HepG2 (cell line): ENCODE results near the gene LRRC45. TPM values are rescaled to one million over a fixed set of nuclear protein-coding genes. Genes with fewer than 3 reads are reported as not detected.

Source experiments
- AGO1 ChIP-seq: fragments of 200-400 bp; formaldehyde crosslinking; IDR thresholded peaks from 2 replicates; pipeline ENCODE4 v1.6.1; 2017; ENCODE audit warnings: mild to moderate bottlenecking, low read depth, low read length, moderate library complexity; ENCODE audit not compliant: poor library complexity, severe bottlenecking
- ARHGAP35 ChIP-seq: sonication (generic); formaldehyde crosslinking; IDR thresholded peaks from 2 replicates; pipeline ENCODE4 v1.9.0; 2022; ENCODE audit warnings: mild to moderate bottlenecking, inconsistent platforms, moderate library complexity, missing genetic modification reagents, borderline replicate concordance
- ATF3 ChIP-seq: sonication (generic); formaldehyde crosslinking; IDR thresholded peaks from 2 replicates; pipeline ENCODE4 v1.4.0; 2020; ENCODE audit warnings: missing genetic modification reagents
- ATRX ChIP-seq: sonication (generic); formaldehyde crosslinking; IDR thresholded peaks from 2 replicates; pipeline ENCODE4 v1.4.0; 2020; ENCODE audit warnings: missing genetic modification reagents, borderline replicate concordance
- ELF1 ChIP-seq: sonication (generic); formaldehyde crosslinking; IDR thresholded peaks from 2 replicates; pipeline ENCODE4 v1.4.0; 2020; ENCODE audit warnings: missing genetic modification reagents
- EP300 ChIP-seq, 3 experiments: sonication (generic) in 1 of 3; formaldehyde crosslinking in 1 of 3; IDR thresholded peaks; 2 replicates each; pipeline versions ENCODE4 v1.5.1 to v1.6.1; 2011 to 2020; ENCODE audit warnings: low read depth in 2 of 3, low read length in 2 of 3, borderline replicate concordance in 1 of 3, improper control_type of control experiment in 1 of 3, mild to moderate bottlenecking in 1 of 3, missing genetic modification reagents in 1 of 3, moderate library complexity in 1 of 3
- HNF4G ChIP-seq, 2 experiments: sonication (generic) in 1 of 2; formaldehyde crosslinking in 1 of 2; IDR thresholded peaks; 2 replicates each; pipeline versions ENCODE4 v1.4.0 to v1.6.1; 2011 to 2020; ENCODE audit warnings: borderline replicate concordance in 2 of 2, low read depth in 2 of 2, mild to moderate bottlenecking in 2 of 2, low read length in 1 of 2, missing genetic modification reagents in 1 of 2, moderate library complexity in 1 of 2
- HNRNPK ChIP-seq: fragments of 200-400 bp; formaldehyde crosslinking; IDR thresholded peaks from 2 replicates; pipeline ENCODE4 v1.6.1; 2018; ENCODE audit warnings: low read length, low read depth, moderate library complexity, mild to moderate bottlenecking; ENCODE audit not compliant: poor library complexity, severe bottlenecking
- MIER2 ChIP-seq: IDR thresholded peaks from 2 replicates; pipeline ENCODE4 v1.6.1; 2016; ENCODE audit warnings: missing biosample characterization, missing genetic modification reagents
- MTF1 ChIP-seq: sonication (generic); formaldehyde crosslinking; IDR thresholded peaks from 2 replicates; pipeline ENCODE4 v1.5.0; 2020; ENCODE audit warnings: missing genetic modification reagents
- MXD3 ChIP-seq: IDR thresholded peaks from 2 replicates; pipeline ENCODE4 v1.6.1; 2016; ENCODE audit warnings: mild to moderate bottlenecking, missing biosample characterization, missing genetic modification reagents
- NFYC ChIP-seq: IDR thresholded peaks from 2 replicates; pipeline ENCODE4 v1.6.1; 2016; ENCODE audit warnings: missing genetic modification reagents, missing compliant biosample characterization
- NRL ChIP-seq: sonication (generic); formaldehyde crosslinking; IDR thresholded peaks from 2 replicates; pipeline ENCODE4 v1.5.0; 2020; ENCODE audit warnings: missing genetic modification reagents, mild to moderate bottlenecking, moderate library complexity, borderline replicate concordance
- PHF8 ChIP-seq: sonication (generic); formaldehyde crosslinking; IDR thresholded peaks from 2 replicates; pipeline ENCODE4 v1.5.0; 2020; ENCODE audit warnings: missing genetic modification reagents
- SMARCE1 ChIP-seq: fragments of 450-650 bp; IDR thresholded peaks from 2 replicates; pipeline ENCODE4 v1.6.1; 2017; ENCODE audit warnings: borderline replicate concordance
- SMYD3 ChIP-seq: sonication (generic); formaldehyde crosslinking; IDR thresholded peaks from 2 replicates; pipeline ENCODE4 v1.8.1; 2023; ENCODE audit warnings: mild to moderate bottlenecking, missing genetic modification reagents
- TBX3 ChIP-seq: fragments of 450-650 bp; IDR thresholded peaks from 2 replicates; pipeline ENCODE4 v1.6.1; 2017; ENCODE audit warnings: antibody characterized with exemption, mild to moderate bottlenecking, inconsistent platforms, borderline replicate concordance
- TEAD2 ChIP-seq: sonication (generic); formaldehyde crosslinking; IDR thresholded peaks from 2 replicates; pipeline ENCODE4 v1.9.0; 2021; ENCODE audit warnings: missing genetic modification reagents
- TMF1 ChIP-seq: sonication (generic); formaldehyde crosslinking; IDR thresholded peaks from 2 replicates; pipeline ENCODE4 v1.8.1; 2022; ENCODE audit warnings: low read depth, missing genetic modification reagents
- ZBTB3 ChIP-seq: sonication (generic); formaldehyde crosslinking; IDR thresholded peaks from 2 replicates; pipeline ENCODE4 v1.4.0; 2020; ENCODE audit warnings: low read depth, mild to moderate bottlenecking, moderate library complexity, missing genetic modification reagents, borderline replicate concordance
- ZNF460 ChIP-seq: sonication (generic); formaldehyde crosslinking; IDR thresholded peaks from 2 replicates; pipeline ENCODE4 v1.5.1; 2020; ENCODE audit warnings: missing genetic modification reagents, mild to moderate bottlenecking, borderline replicate concordance
- ZNF557 ChIP-seq: sonication (generic); formaldehyde crosslinking; IDR thresholded peaks from 2 replicates; pipeline ENCODE4 v1.4.0; 2020; ENCODE audit warnings: missing genetic modification reagents
- ZNF713 ChIP-seq: sonication (generic); formaldehyde crosslinking; IDR thresholded peaks from 2 replicates; pipeline ENCODE4 v1.4.0; 2020; ENCODE audit warnings: mild to moderate bottlenecking, missing genetic modification reagents
- ZNF761 ChIP-seq: sonication (generic); formaldehyde crosslinking; conservative IDR thresholded peaks from 2 replicates; pipeline ENCODE4 v1.4.0; 2020; ENCODE audit warnings: mild to moderate bottlenecking, missing genetic modification reagents
- ZNF788 ChIP-seq: sonication (generic); formaldehyde crosslinking; IDR thresholded peaks from 2 replicates; pipeline ENCODE4 v1.5.0; 2020; ENCODE audit warnings: mild to moderate bottlenecking, missing genetic modification reagents, borderline replicate concordance
- ZNF883 ChIP-seq: sonication (generic); formaldehyde crosslinking; IDR thresholded peaks from 2 replicates; pipeline ENCODE4 v1.5.1; 2020; ENCODE audit warnings: mild to moderate bottlenecking, missing genetic modification reagents; ENCODE audit errors: not compliant biosample characterization
- polyA plus RNA-seq, 8 experiments: library from polyadenylated mRNA; depleted of rRNA in 3 of 8; stranded (reverse) in 7 of 8; unstranded in 1 of 8; fragments of >200 nt; fragmentation: Illumina TruSeq in 4 of 8; extraction: Trizol in 4 of 8; gene quantifications; 2 replicates each; pipeline versions ENCODE4 v1.2.1 to v1.2.3, GENCODE V29; 2011 to 2016; ENCODE audit warnings: low read depth in 4 of 8, missing spikeins in 1 of 8, mixed read lengths in 1 of 8; ENCODE audit not compliant: insufficient read depth in 1 of 8
- total RNA-seq, 5 experiments: library from RNA; depleted of rRNA; stranded (reverse); fragments of >200 nt; fragmentation: Illumina TruSeq; extraction: Trizol; gene quantifications; 2 replicates each; pipeline ENCODE4 v1.2.3, GENCODE V29; 2016; ENCODE audit warnings: low read depth in 1 of 5
- TF ChIP-seq, protein P1 (sequence below): sonication (generic); formaldehyde crosslinking; IDR thresholded peaks from 2 replicates; pipeline ENCODE4 v1.9.0; 2021; ENCODE audit warnings: missing genetic modification reagents, borderline replicate concordance

Gene LRRC45
- total and polyA plus RNA-seq, 2 of the 13 experiments (the other 11 are each of a cell fraction or from before 2014, with no cell fraction given): 11.6 to 48.1 TPM

GRCh38 chr17:81992306-81993102, 30.6 kb upstream of the LRRC45 start (continued):
- TF ChIP-seq, protein P1, sequence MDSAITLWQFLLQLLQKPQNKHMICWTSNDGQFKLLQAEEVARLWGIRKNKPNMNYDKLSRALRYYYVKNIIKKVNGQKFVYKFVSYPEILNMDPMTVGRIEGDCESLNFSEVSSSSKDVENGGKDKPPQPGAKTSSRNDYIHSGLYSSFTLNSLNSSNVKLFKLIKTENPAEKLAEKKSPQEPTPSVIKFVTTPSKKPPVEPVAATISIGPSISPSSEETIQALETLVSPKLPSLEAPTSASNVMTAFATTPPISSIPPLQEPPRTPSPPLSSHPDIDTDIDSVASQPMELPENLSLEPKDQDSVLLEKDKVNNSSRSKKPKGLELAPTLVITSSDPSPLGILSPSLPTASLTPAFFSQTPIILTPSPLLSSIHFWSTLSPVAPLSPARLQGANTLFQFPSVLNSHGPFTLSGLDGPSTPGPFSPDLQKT (CRISPR knock-in tag): peak; percentile 19; the same call in 1 of the 2 replicates
- TF ChIP-seq TEAD2 (CRISPR knock-in tag) (peak; percentile 81), EP300 (IDR thresholded peaks at IDR 0.05; ENCODE audit: low read depth in 2 of 2, low read length in 2 of 2) (peak; percentile 69 to 89; a peak in 3 of 4 replicates), EP300 (CRISPR knock-in tag; IDR thresholded peaks at IDR 0.05; ENCODE audit: borderline replicate concordance) (peak; percentile 90), NFYC (CRISPR knock-in tag) (no peak; the same call in 1 of the 2 replicates), SMYD3 (CRISPR knock-in tag) (peak; percentile 85; the same call in 1 of the 2 replicates), ARHGAP35 (peak; percentile 91), ZNF557 (CRISPR knock-in tag) (no peak; the same call in 1 of the 2 replicates), HNRNPK (no peak), PHF8 (CRISPR knock-in tag) (peak; percentile 48), ZNF761 (CRISPR knock-in tag) (peak; percentile 70; the same call in 1 of the 2 replicates), SMARCE1 (no peak), ZNF883 (CRISPR knock-in tag) (peak; percentile 95), HNF4G (IDR thresholded peaks at IDR 0.05; ENCODE audit: borderline replicate concordance, low read depth, low read length) (peak; percentile 97), HNF4G (CRISPR knock-in tag; IDR thresholded peaks at IDR 0.05; ENCODE audit: borderline replicate concordance, low read depth) (peak; percentile 99), MTF1 (no peak; the same call in none of the 2 replicates), ATRX (CRISPR knock-in tag) (peak; percentile 31; the same call in 1 of the 2 replicates), MXD3 (CRISPR knock-in tag) (peak; percentile 86), AGO1 (peak; percentile 73), ZNF713 (CRISPR knock-in tag) (no peak; the same call in 1 of the 2 replicates), ZNF460 (0 out of 2 replicates have a peak, but pooled peaks have one; percentile 38), NRL (peak; percentile 99), TBX3 (no peak; the same call in 1 of the 2 replicates), MIER2 (CRISPR knock-in tag) (peak; percentile 20; the same call in 1 of the 2 replicates), ATF3 (CRISPR knock-in tag) (peak; percentile 14), TMF1 (peak; percentile 96), ZNF788 (peak; percentile 97), ELF1 (CRISPR knock-in tag) (peak; percentile 54; the same call in 1 of the 2 replicates), ZBTB3 (CRISPR knock-in tag) (0 out of 2 replicates have a peak, but pooled peaks have one; percentile 54)
